GM13976 (cell line): ENCODE results near the gene CALN1.

ENCODE experiments used
- DNase-seq: peaks from one replicate; pipeline ENCODE4 v3.0.0; 2012; ENCODE audit warnings: low spot score
- in situ Hi-C: fragments of 300-500 bp; cut with MboI; formaldehyde crosslinking; loops from one replicate; pipeline ENCODE4 v1.12.0; 2022; ENCODE audit warnings: low sequenced_read_pairs, mixed read lengths, inconsistent platforms; ENCODE audit not compliant: unreplicated experiment
- TF ChIP-seq, protein P1 (sequence below): IDR thresholded peaks from 2 replicates; pipeline ENCODE4 v1.5.1; 2012; ENCODE audit warnings: borderline replicate concordance, mild to moderate bottlenecking; ENCODE audit not compliant: insufficient read depth; ENCODE audit errors: extremely low read depth, missing control alignments, control extremely low read depth

CALN1 gene

DNA sequence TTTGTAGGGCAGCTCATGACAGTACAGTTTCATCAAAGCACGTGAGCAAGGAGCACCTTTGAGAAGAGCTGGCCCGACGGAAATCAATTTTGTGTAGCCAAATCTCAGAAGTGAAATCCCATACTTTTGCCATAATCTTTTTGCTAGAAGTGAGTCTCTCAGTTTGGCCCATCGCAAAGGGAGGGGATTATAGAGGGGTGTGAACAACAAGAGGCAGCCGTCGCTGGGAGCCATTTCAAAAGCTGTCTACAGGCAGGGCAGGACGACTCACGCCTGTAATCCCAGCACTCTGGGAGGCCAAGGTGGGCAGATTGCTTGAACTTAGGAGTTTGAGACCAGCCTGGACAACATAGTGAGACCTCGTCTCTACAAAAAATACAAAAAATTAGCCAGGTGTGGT lies 680.4 kb downstream of the CALN1 start:
- DNase-seq, result no peak
- in situ Hi-C loops, result loop anchor here (25.0 kb wide), 1 partner anchor 894 kb away; no protein-coding TSS in a partner anchor

More for the DNA sequence above, 680.4 kb downstream of the CALN1 start:
- TF ChIP-seq, protein P1, sequence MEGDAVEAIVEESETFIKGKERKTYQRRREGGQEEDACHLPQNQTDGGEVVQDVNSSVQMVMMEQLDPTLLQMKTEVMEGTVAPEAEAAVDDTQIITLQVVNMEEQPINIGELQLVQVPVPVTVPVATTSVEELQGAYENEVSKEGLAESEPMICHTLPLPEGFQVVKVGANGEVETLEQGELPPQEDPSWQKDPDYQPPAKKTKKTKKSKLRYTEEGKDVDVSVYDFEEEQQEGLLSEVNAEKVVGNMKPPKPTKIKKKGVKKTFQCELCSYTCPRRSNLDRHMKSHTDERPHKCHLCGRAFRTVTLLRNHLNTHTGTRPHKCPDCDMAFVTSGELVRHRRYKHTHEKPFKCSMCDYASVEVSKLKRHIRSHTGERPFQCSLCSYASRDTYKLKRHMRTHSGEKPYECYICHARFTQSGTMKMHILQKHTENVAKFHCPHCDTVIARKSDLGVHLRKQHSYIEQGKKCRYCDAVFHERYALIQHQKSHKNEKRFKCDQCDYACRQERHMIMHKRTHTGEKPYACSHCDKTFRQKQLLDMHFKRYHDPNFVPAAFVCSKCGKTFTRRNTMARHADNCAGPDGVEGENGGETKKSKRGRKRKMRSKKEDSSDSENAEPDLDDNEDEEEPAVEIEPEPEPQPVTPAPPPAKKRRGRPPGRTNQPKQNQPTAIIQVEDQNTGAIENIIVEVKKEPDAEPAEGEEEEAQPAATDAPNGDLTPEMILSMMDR, result no peak
